ENCODE results near the gene KERA. TPM values are rescaled to one million over a fixed set of nuclear protein-coding genes. Genes with fewer than 3 reads are reported as not detected.

Gene KERA
- total and polyA plus RNA-seq, 2 experiments from 2014 or later: not detected

DNA sequence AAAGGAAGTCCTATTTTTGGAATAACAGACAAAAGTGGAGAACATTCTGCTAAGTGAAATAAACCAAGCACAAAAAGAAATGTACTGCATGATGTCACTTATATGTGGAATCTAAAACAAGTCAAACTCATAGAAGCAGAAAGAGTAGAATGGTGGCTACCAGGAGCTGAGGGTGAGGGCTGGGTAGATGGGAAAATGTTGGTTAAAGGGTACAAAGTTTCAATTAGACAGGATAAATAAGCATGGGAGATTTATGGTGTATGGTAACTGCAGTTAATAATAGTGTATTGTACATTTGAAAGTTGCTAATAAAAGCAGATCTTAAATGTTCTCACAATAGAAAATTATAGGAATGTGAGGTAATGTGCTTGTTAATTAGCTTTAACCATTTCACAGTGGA is 40.6 kb upstream of the KERA start:
- no peaks in the 10 kb centered on the region for H3K4me1 Mint-ChIP-seq

More for the DNA sequence above, 40.6 kb upstream of the KERA start:
- H3K27me3 Mint-ChIP-seq (ENCODE audit: insufficient read depth, low read depth, poor library complexity): no peaks in the 10 kb centered on the region
- DNase-seq (ENCODE audit: low spot score) (no peak), ATAC-seq (no peak)
- no peaks in the 10 kb centered on the region; the same call in 1 of the 2 replicates for H3K9me2 ChIP-seq (ENCODE audit: insufficient read depth)
- H3F3A ChIP-seq (replicated peaks; ENCODE audit: low read depth): no peaks in the 10 kb centered on the region
- no peak overlapping the region for H3K4me2 ChIP-seq
- no peak for TF ChIP-seq CREB1 (CRISPR knock-in tag; IDR thresholded peaks at IDR 0.05; ENCODE audit: low read depth)
- no peak for TF ChIP-seq ZNF114 (CRISPR knock-in tag; IDR thresholded peaks at IDR 0.05)
- TF ChIP-seq POLR2AphosphoS5 (IDR thresholded peaks at IDR 0.05; ENCODE audit: low read depth): no peak
- no peak for TF ChIP-seq EZH2phosphoT487 (IDR thresholded peaks at IDR 0.05; ENCODE audit: unreplicated experiment)
- no peak for TF ChIP-seq JUNB (IDR thresholded peaks at IDR 0.05; ENCODE audit: unreplicated experiment)
- no peak for TF ChIP-seq ZNF331 (CRISPR knock-in tag; IDR thresholded peaks at IDR 0.05; ENCODE audit: low read depth)
- no peak for TF ChIP-seq EZH2 (IDR thresholded peaks at IDR 0.05; ENCODE audit: low read depth, unreplicated experiment)
- TF ChIP-seq, protein P1, sequence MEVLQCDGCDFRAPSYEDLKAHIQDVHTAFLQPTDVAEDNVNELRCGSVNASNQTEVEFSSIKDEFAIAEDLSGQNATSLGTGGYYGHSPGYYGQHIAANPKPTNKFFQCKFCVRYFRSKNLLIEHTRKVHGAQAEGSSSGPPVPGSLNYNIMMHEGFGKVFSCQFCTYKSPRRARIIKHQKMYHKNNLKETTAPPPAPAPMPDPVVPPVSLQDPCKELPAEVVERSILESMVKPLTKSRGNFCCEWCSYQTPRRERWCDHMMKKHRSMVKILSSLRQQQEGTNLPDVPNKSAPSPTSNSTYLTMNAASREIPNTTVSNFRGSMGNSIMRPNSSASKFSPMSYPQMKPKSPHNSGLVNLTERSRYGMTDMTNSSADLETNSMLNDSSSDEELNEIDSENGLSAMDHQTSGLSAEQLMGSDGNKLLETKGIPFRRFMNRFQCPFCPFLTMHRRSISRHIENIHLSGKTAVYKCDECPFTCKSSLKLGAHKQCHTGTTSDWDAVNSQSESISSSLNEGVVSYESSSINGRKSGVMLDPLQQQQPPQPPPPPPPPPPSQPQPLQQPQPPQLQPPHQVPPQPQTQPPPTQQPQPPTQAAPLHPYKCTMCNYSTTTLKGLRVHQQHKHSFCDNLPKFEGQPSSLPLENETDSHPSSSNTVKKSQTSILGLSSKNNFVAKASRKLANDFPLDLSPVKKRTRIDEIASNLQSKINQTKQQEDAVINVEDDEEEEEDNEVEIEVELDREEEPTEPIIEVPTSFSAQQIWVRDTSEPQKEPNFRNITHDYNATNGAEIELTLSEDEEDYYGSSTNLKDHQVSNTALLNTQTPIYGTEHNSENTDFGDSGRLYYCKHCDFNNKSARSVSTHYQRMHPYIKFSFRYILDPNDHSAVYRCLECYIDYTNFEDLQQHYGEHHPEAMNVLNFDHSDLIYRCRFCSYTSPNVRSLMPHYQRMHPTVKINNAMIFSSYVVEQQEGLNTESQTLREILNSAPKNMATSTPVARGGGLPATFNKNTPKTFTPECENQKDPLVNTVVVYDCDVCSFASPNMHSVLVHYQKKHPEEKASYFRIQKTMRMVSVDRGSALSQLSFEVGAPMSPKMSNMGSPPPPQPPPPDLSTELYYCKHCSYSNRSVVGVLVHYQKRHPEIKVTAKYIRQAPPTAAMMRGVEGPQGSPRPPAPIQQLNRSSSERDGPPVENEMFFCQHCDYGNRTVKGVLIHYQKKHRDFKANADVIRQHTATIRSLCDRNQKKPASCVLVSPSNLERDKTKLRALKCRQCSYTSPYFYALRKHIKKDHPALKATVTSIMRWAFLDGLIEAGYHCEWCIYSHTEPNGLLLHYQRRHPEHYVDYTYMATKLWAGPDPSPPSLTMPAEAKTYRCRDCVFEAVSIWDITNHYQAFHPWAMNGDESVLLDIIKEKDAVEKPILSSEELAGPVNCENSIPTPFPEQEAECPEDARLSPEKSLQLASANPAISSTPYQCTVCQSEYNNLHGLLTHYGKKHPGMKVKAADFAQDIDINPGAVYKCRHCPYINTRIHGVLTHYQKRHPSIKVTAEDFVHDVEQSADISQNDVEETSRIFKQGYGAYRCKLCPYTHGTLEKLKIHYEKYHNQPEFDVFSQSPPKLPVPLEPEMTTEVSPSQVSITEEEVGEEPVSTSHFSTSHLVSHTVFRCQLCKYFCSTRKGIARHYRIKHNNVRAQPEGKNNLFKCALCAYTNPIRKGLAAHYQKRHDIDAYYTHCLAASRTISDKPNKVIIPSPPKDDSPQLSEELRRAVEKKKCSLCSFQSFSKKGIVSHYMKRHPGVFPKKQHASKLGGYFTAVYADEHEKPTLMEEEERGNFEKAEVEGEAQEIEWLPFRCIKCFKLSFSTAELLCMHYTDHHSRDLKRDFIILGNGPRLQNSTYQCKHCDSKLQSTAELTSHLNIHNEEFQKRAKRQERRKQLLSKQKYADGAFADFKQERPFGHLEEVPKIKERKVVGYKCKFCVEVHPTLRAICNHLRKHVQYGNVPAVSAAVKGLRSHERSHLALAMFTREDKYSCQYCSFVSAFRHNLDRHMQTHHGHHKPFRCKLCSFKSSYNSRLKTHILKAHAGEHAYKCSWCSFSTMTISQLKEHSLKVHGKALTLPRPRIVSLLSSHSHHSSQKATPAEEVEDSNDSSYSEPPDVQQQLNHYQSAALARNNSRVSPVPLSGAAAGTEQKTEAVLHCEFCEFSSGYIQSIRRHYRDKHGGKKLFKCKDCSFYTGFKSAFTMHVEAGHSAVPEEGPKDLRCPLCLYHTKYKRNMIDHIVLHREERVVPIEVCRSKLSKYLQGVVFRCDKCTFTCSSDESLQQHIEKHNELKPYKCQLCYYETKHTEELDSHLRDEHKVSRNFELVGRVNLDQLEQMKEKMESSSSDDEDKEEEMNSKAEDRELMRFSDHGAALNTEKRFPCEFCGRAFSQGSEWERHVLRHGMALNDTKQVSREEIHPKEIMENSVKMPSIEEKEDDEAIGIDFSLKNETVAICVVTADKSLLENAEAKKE (CRISPR knock-in tag; IDR thresholded peaks at IDR 0.05): no peak
- TF ChIP-seq NANOG (IDR thresholded peaks at IDR 0.05; ENCODE audit: borderline replicate concordance): no peak
- TF ChIP-seq, protein P2, sequence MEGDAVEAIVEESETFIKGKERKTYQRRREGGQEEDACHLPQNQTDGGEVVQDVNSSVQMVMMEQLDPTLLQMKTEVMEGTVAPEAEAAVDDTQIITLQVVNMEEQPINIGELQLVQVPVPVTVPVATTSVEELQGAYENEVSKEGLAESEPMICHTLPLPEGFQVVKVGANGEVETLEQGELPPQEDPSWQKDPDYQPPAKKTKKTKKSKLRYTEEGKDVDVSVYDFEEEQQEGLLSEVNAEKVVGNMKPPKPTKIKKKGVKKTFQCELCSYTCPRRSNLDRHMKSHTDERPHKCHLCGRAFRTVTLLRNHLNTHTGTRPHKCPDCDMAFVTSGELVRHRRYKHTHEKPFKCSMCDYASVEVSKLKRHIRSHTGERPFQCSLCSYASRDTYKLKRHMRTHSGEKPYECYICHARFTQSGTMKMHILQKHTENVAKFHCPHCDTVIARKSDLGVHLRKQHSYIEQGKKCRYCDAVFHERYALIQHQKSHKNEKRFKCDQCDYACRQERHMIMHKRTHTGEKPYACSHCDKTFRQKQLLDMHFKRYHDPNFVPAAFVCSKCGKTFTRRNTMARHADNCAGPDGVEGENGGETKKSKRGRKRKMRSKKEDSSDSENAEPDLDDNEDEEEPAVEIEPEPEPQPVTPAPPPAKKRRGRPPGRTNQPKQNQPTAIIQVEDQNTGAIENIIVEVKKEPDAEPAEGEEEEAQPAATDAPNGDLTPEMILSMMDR (conservative IDR thresholded peaks at IDR 0.05; ENCODE audit: low read depth in 2 of 2): no peak
- TF ChIP-seq, protein P3, sequence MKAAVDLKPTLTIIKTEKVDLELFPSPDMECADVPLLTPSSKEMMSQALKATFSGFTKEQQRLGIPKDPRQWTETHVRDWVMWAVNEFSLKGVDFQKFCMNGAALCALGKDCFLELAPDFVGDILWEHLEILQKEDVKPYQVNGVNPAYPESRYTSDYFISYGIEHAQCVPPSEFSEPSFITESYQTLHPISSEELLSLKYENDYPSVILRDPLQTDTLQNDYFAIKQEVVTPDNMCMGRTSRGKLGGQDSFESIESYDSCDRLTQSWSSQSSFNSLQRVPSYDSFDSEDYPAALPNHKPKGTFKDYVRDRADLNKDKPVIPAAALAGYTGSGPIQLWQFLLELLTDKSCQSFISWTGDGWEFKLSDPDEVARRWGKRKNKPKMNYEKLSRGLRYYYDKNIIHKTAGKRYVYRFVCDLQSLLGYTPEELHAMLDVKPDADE (IDR thresholded peaks at IDR 0.05): no peak
- TF ChIP-seq, protein P4, sequence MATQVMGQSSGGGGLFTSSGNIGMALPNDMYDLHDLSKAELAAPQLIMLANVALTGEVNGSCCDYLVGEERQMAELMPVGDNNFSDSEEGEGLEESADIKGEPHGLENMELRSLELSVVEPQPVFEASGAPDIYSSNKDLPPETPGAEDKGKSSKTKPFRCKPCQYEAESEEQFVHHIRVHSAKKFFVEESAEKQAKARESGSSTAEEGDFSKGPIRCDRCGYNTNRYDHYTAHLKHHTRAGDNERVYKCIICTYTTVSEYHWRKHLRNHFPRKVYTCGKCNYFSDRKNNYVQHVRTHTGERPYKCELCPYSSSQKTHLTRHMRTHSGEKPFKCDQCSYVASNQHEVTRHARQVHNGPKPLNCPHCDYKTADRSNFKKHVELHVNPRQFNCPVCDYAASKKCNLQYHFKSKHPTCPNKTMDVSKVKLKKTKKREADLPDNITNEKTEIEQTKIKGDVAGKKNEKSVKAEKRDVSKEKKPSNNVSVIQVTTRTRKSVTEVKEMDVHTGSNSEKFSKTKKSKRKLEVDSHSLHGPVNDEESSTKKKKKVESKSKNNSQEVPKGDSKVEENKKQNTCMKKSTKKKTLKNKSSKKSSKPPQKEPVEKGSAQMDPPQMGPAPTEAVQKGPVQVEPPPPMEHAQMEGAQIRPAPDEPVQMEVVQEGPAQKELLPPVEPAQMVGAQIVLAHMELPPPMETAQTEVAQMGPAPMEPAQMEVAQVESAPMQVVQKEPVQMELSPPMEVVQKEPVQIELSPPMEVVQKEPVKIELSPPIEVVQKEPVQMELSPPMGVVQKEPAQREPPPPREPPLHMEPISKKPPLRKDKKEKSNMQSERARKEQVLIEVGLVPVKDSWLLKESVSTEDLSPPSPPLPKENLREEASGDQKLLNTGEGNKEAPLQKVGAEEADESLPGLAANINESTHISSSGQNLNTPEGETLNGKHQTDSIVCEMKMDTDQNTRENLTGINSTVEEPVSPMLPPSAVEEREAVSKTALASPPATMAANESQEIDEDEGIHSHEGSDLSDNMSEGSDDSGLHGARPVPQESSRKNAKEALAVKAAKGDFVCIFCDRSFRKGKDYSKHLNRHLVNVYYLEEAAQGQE (IDR thresholded peaks at IDR 0.05; ENCODE audit: unreplicated experiment): no peak
- TF ChIP-seq STAT1 (IDR thresholded peaks at IDR 0.05; ENCODE audit: unreplicated experiment): no peak
- no peak overlapping the region for H3K4me3 ChIP-seq
- no peaks in the 10 kb centered on the region for H3K36me3 ChIP-seq (ENCODE audit: insufficient read depth)
- H3K4me3 Mint-ChIP-seq: no peak overlapping the region
- no peaks in the 10 kb centered on the region for H3K36me3 Mint-ChIP-seq (ENCODE audit: low read depth)
- H4K20me1 ChIP-seq (replicated peaks; ENCODE audit: insufficient read depth): no peaks in the 10 kb centered on the region
- no peaks in the 10 kb centered on the region for H3K9me3 Mint-ChIP-seq
- no peaks in the 10 kb centered on the region for H3K79me2 ChIP-seq (replicated peaks; ENCODE audit: insufficient read depth)
- 0 out of 2 replicates have a peak, but pooled peaks cover 4% of the 10 kb centered on the region for H3K4me1 ChIP-seq (ENCODE audit: insufficient read depth)
- H2AFZ ChIP-seq: no peak overlapping the region
- no peak overlapping the region for H3K27ac ChIP-seq (ENCODE audit: low read depth)
- no peaks in the 10 kb centered on the region for H3K27me3 ChIP-seq (ENCODE audit: insufficient read depth)
- H3K27ac Mint-ChIP-seq: no peak overlapping the region
